Natural killer cell (primary cell): ENCODE data around the gene RNF212B. TPM values are rescaled to one million over a fixed set of nuclear protein-coding genes. Genes with fewer than 3 reads are reported as not detected.

ENCODE experiments used
- ATAC-seq, 3 donors: fragments of 150-1000 bp in 2 of 3; fragments of 200-7000 bp in 1 of 3; cut with Tn5 transposase; 1 replicate in 1 of 3; 2 replicates in 2 of 3; pipeline ENCODE4 v1.10.0; 2021; ENCODE audit warnings: mild to moderate bottlenecking in 2 of 3, moderate library complexity in 2 of 3
- DNase-seq, 2 donors: peaks; one replicate each; pipeline versions ENCODE4 v3.0.0 to v3.0.0-alpha.2; 2013 to 2021; ENCODE audit warnings: mixed read lengths in 1 of 2
- H3K27ac ChIP-seq: one replicate; pipeline ENCODE4 v1.5.1; 2013; ENCODE audit warnings: mild to moderate bottlenecking, low read length
- H3K27me3 ChIP-seq: one replicate; pipeline ENCODE4 v1.6.1; 2013; ENCODE audit warnings: low read length; ENCODE audit not compliant: control insufficient read depth, insufficient read depth
- H3K36me3 ChIP-seq: one replicate; pipeline ENCODE4 v1.6.1; 2013; ENCODE audit warnings: low read length; ENCODE audit not compliant: control insufficient read depth, insufficient read depth
- H3K4me1 ChIP-seq: one replicate; pipeline ENCODE4 v1.6.1; 2013; ENCODE audit warnings: low read length; ENCODE audit not compliant: control insufficient read depth, insufficient read depth
- H3K4me3 ChIP-seq: one replicate; pipeline ENCODE4 v1.5.1; 2013; ENCODE audit warnings: low read length
- H3K9me3 ChIP-seq: one replicate; pipeline ENCODE4 v1.6.1; 2013; ENCODE audit warnings: low read length; ENCODE audit not compliant: control insufficient read depth, insufficient read depth
- H3K27ac Mint-ChIP-seq, 2 donors: one replicate each; pipeline ENCODE4 v1.8.0; 2022; ENCODE audit warnings: mild to moderate bottlenecking in 2 of 2, mixed read lengths in 2 of 2, moderate library complexity in 1 of 2
- H3K27me3 Mint-ChIP-seq, 2 donors: one replicate each; pipeline ENCODE4 v1.8.0; 2022; ENCODE audit warnings: low read depth in 2 of 2, mixed read lengths in 2 of 2
- H3K36me3 Mint-ChIP-seq: one replicate; pipeline ENCODE4 v1.8.0; 2022; ENCODE audit warnings: mixed read lengths
- H3K4me1 Mint-ChIP-seq, 2 donors: one replicate each; pipeline ENCODE4 v1.8.0; 2022; ENCODE audit warnings: mixed read lengths in 2 of 2
- H3K4me3 Mint-ChIP-seq: one replicate; pipeline ENCODE4 v1.8.0; 2022; ENCODE audit warnings: mild to moderate bottlenecking, moderate library complexity, mixed read lengths
- H3K9me3 Mint-ChIP-seq, 2 donors: one replicate each; pipeline ENCODE4 v1.8.0; 2022; ENCODE audit warnings: mixed read lengths in 2 of 2
- CTCF ChIP-seq: fragments of 200-600 bp; IDR thresholded peaks from one replicate; pipeline ENCODE4 v1.8.0; 2022; ENCODE audit warnings: antibody characterized with exemption
- WGBS: methylation state at CpG from one replicate; pipeline ENCODE4 v1.1.7; 2013; ENCODE audit warnings: missing lambda C conversion rate; ENCODE audit not compliant: insufficient coverage; 5-methylcytosine and 5-hydroxymethylcytosine counted together
- intact Hi-C: fragments of 100-400 bp; cut with micrococcal nuclease; formaldehyde crosslinking; loops from one replicate; pipeline ENCODE4 v1.14.2; 2022
- total RNA-seq, 4 donors: library from RNA; stranded (reverse); fragments of 120-200 nt in 1 of 4; gene quantifications; one replicate each; pipeline versions ENCODE4 v1.2.3 to v1.2.4, GENCODE V29; 2013 to 2022

The RNF212B gene
- total RNA-seq, 3 donors from 2014 or later (not counting 1 experiment from before 2014, with no cell fraction given) = not detected

- Histone ChIP-seq H3K4me3 (peak within 1 kb of the TSS; percentile 69), H3K9me3 (no peaks in the 10 kb centered on the region), H3K4me1 (peaks cover 10% of the 10 kb centered on the region), H3K36me3 (no peaks in the 10 kb centered on the region), H3K27ac (peak within 1 kb of the TSS; percentile 78), H3K27me3 (no peaks in the 10 kb centered on the region)
- Mint-ChIP-seq H3K4me3 (peak within 1 kb of the TSS; percentile 95), H3K27ac (peak within 1 kb of the TSS; percentile 90 to 94), H3K36me3 (no peaks in the 10 kb centered on the region), H3K9me3 (no peaks in the 10 kb centered on the region), H3K27me3 (no peaks in the 10 kb centered on the region), H3K4me1 (peaks cover 13 to 18% of the 10 kb centered on the region in 2 donors)
- DNase-seq (peak; percentile 97), ATAC-seq (peak; percentile 94 to 99 (median 97))
- intact Hi-C loops = loop anchor here (1.0 kb wide), 2 partner anchors 15 to 35 kb away; partner anchors contain the start of gene PABPN1
- TF ChIP-seq CTCF = no peak
- 1% methylated on average over 53 of the region's 53 CpGs for WGBS
These were observed 48.5 kb downstream of the RNF212B start, which contains the start of gene HOMEZ for GRCh38 chr14:23286020-23286901. Gene HOMEZ, minus strand, starts transcription at chr14:23286132. Its CDS starts 180 bp downstream, at chr14:23285952.

GRCh38 chr14:23286902-23287479 is 49.3 kb downstream of the RNF212B start:
- Histone ChIP-seq H3K27me3 (no peaks in the 10 kb centered on the region), H3K4me1 (peaks cover 10% of the 10 kb centered on the region), H3K36me3 (no peaks in the 10 kb centered on the region), H3K4me3 (peak overlapping the region; percentile 69), H3K9me3 (no peaks in the 10 kb centered on the region), H3K27ac (peak overlapping the region; percentile 73)
- 72% methylated on average over 6 of the region's 6 CpGs for WGBS
- Mint-ChIP-seq H3K27ac (peak overlapping the region; percentile 90 to 94), H3K4me3 (peak overlapping the region; percentile 95), H3K9me3 (no peaks in the 10 kb centered on the region), H3K4me1 (peaks cover 13 to 18% of the 10 kb centered on the region in 2 donors), H3K36me3 (no peaks in the 10 kb centered on the region), H3K27me3 (no peaks in the 10 kb centered on the region)
- no peak for DNase-seq
- no peak for ATAC-seq
- intact Hi-C loops = loop anchor here (1.0 kb wide), 2 partner anchors 14 to 34 kb away; partner anchors contain the start of gene PABPN1
- TF ChIP-seq CTCF = no peak

- Histone ChIP-seq H3K36me3 (peaks cover 15% of the 10 kb centered on the region), H3K9me3 (no peaks in the 10 kb centered on the region), H3K27ac (peak overlapping the region; percentile 8), H3K27me3 (no peaks in the 10 kb centered on the region), H3K4me3 (no peak overlapping the region), H3K4me1 (peaks cover 11% of the 10 kb centered on the region)
- Mint-ChIP-seq H3K27ac (peak overlapping the region; percentile 68 to 77), H3K27me3 (no peaks in the 10 kb centered on the region), H3K9me3 (no peaks in the 10 kb centered on the region), H3K4me3 (peak overlapping the region; percentile 47), H3K36me3 (no peaks in the 10 kb centered on the region), H3K4me1 (peaks cover 7 to 8% of the 10 kb centered on the region in 2 donors)
- intact Hi-C loops = no loop called here
- peak; percentile 86 for TF ChIP-seq CTCF
- 36% methylated on average over 24 of the region's 24 CpGs for WGBS
- ATAC-seq = peak; percentile 91 to 94 (median 93)
- DNase-seq = peak; percentile 51 to 89
These were observed 57.2 kb downstream of the RNF212B start for GRCh38 chr14:23294734-23295561.
